ENCODE results near the gene BAG2.

BAG2 gene

GRCh38 chr6:57172136-57173055, at the start of gene BAG2:
TSS of gene BAG2 (plus strand) at chr6:57172326. CDS start at chr6:57172698, 372 bp downstream.
- peak in 55 of 56 donors; percentile 6 to 85 (median 71) for DNase-seq

- DNase-seq: no peak
These were observed 49.0 kb upstream of the BAG2 start for GRCh38 chr6:57123111-57123510.

GRCh38 chr6:57127763-57128162, 44.4 kb upstream of the BAG2 start:
- no peak for DNase-seq

- no peak for DNase-seq
These were observed 41.4 kb upstream of the BAG2 start for GRCh38 chr6:57130661-57131177.

GRCh38 chr6:57134954-57135353, 37.2 kb upstream of the BAG2 start:
- no peak for DNase-seq

- DNase-seq: no peak
These were observed 36.2 kb upstream of the BAG2 start for GRCh38 chr6:57135885-57136284.

- DNase-seq: no peak
These were observed 34.8 kb upstream of the BAG2 start for GRCh38 chr6:57137350-57137749.

- DNase-seq: no peak
These were observed 34.1 kb upstream of the BAG2 start for GRCh38 chr6:57138026-57138425.

GRCh38 chr6:57141451-57142177, 30.5 kb upstream of the BAG2 start:
- no peak for DNase-seq

GRCh38 chr6:57142178-57142525, 30.0 kb upstream of the BAG2 start:
- no peak for DNase-seq

GRCh38 chr6:57143690-57144089, 28.4 kb upstream of the BAG2 start:
- no peak for DNase-seq

GRCh38 chr6:57147401-57147800, 24.7 kb upstream of the BAG2 start:
- no peak for DNase-seq

GRCh38 chr6:57147955-57148858, 23.9 kb upstream of the BAG2 start:
- DNase-seq: no peak

- no peak for DNase-seq
These were observed 13.5 kb upstream of the BAG2 start for GRCh38 chr6:57158658-57159057.

GRCh38 chr6:57159127-57159526, 13.0 kb upstream of the BAG2 start:
- DNase-seq: no peak

- no peak for DNase-seq
These were observed 10.1 kb upstream of the BAG2 start for GRCh38 chr6:57162028-57162427.

GRCh38 chr6:57162516-57162915, 9.6 kb upstream of the BAG2 start:
- no peak for DNase-seq

GRCh38 chr6:57163956-57164355, 8.2 kb upstream of the BAG2 start:
- DNase-seq: no peak

- DNase-seq: no peak
These were observed 7.0 kb upstream of the BAG2 start for GRCh38 chr6:57165080-57165479.

GRCh38 chr6:57173056-57173885, 1.1 kb downstream of the BAG2 start:
- peak in 14 of 56 donors; percentile 1 to 56 (median 16) for DNase-seq

Measured in nucleus accumbens (tissue), 56 donors.